ENCODE results near the gene TFPT. TPM values are rescaled to one million over a fixed set of nuclear protein-coding genes. Genes with fewer than 3 reads are reported as not detected.
"Not testable (repeated sequence)": the region's sequence is repeated elsewhere in the genome, so short reads cannot be mapped to it uniquely, and the experiment has no call there.

Gene TFPT
- total RNA-seq, 1 donor from 2014 or later: 25.2 TPM

GRCh38 chr19:54099190-54099902, 16.1 kb downstream of the TFPT start:
- H3K27me3 Mint-ChIP-seq (ENCODE audit: low read depth, unreplicated experiment): peaks cover 8% of the 10 kb centered on the region
- H3K4me2 ChIP-seq (ENCODE audit: low read length): no peak overlapping the region
- FAIRE-seq (no peak), DNase-seq (ENCODE audit: low read depth) (no peak)
- peaks cover 13% of the 10 kb centered on the region for H3K79me2 ChIP-seq (ENCODE audit: insufficient read depth, low read length)
- H3K9me3 Mint-ChIP-seq (ENCODE audit: unreplicated experiment): no peaks in the 10 kb centered on the region
- H3K36me3 Mint-ChIP-seq (ENCODE audit: low read depth, unreplicated experiment): peaks cover 3% of the 10 kb centered on the region
- no peak overlapping the region for H2AFZ ChIP-seq (ENCODE audit: low read depth, low read length)
- no peak overlapping the region for H3K27ac ChIP-seq (ENCODE audit: low read depth, low read length)
- peaks cover 8% of the 10 kb centered on the region for H3K4me1 ChIP-seq (ENCODE audit: insufficient read depth, low read length)
- no peaks in the 10 kb centered on the region for H3K4me1 Mint-ChIP-seq (ENCODE audit: low read depth, unreplicated experiment)
- no peaks in the 10 kb centered on the region for H4K20me1 ChIP-seq (ENCODE audit: insufficient read depth, low read length)
- H3K9me3 ChIP-seq (ENCODE audit: insufficient read depth, low read depth, low read length): peaks cover 1% of the 10 kb centered on the region
- H3K36me3 ChIP-seq (ENCODE audit: insufficient read depth, low read length): no peaks in the 10 kb centered on the region
- H3K9ac ChIP-seq (ENCODE audit: low read length): no peak overlapping the region
- H3K4me3 Mint-ChIP-seq (ENCODE audit: unreplicated experiment): no peak overlapping the region
- TF ChIP-seq EZH2 (IDR thresholded peaks at IDR 0.05; ENCODE audit: insufficient read depth, low read length) (no peak), CTCF (IDR thresholded peaks at IDR 0.05; ENCODE audit: insufficient read depth, low read depth, low read length) (no peak)
- H3K27me3 ChIP-seq (ENCODE audit: insufficient read depth, low read length): no peaks in the 10 kb centered on the region
- H3K4me3 ChIP-seq (ENCODE audit: insufficient read depth, low read depth, low read length): no peak overlapping the region
- H3K27ac Mint-ChIP-seq (ENCODE audit: unreplicated experiment): no peak overlapping the region

- Histone ChIP-seq H3K4me2 (ENCODE audit: low read length) (peak overlapping the region; percentile 81), H3K36me3 (ENCODE audit: insufficient read depth, low read length) (no peaks in the 10 kb centered on the region), H3K4me3 (ENCODE audit: insufficient read depth, low read depth, low read length) (no peak overlapping the region), H2AFZ (ENCODE audit: low read depth, low read length) (peak overlapping the region; percentile 87), H3K9me3 (ENCODE audit: insufficient read depth, low read depth, low read length) (peaks cover 4% of the 10 kb centered on the region), H3K27me3 (ENCODE audit: insufficient read depth, low read length) (no peaks in the 10 kb centered on the region), H3K27ac (ENCODE audit: low read depth, low read length) (no peak overlapping the region), H4K20me1 (ENCODE audit: insufficient read depth, low read length) (no peaks in the 10 kb centered on the region), H3K9ac (ENCODE audit: low read length) (peak overlapping the region; percentile 63), H3K79me2 (ENCODE audit: insufficient read depth, low read length) (no peaks in the 10 kb centered on the region), H3K4me1 (ENCODE audit: insufficient read depth, low read length) (peaks cover 5% of the 10 kb centered on the region)
- FAIRE-seq: no peak
- H3K9me3 Mint-ChIP-seq (ENCODE audit: unreplicated experiment): no peaks in the 10 kb centered on the region
- H3K36me3 Mint-ChIP-seq (ENCODE audit: low read depth, unreplicated experiment): no peaks in the 10 kb centered on the region
- peaks cover 14% of the 10 kb centered on the region for H3K27me3 Mint-ChIP-seq (ENCODE audit: low read depth, unreplicated experiment)
- H3K4me1 Mint-ChIP-seq (ENCODE audit: low read depth, unreplicated experiment): no peaks in the 10 kb centered on the region
- TF ChIP-seq EZH2 (IDR thresholded peaks at IDR 0.05; ENCODE audit: insufficient read depth, low read length): no peak
- TF ChIP-seq CTCF (IDR thresholded peaks at IDR 0.05; ENCODE audit: insufficient read depth, low read depth, low read length): peak; percentile 9
- H3K4me3 Mint-ChIP-seq (ENCODE audit: unreplicated experiment): peak overlapping the region; percentile 45
- peak overlapping the region; percentile 18 for H3K27ac Mint-ChIP-seq (ENCODE audit: unreplicated experiment)
- DNase-seq (ENCODE audit: low read depth): peak; percentile 42
Measured at GRCh38 chr19:54096617-54097106, 18.8 kb downstream of the TFPT start.

- not testable (repeated sequence) for H3K36me3 Mint-ChIP-seq (ENCODE audit: low read depth, unreplicated experiment)
Measured at GRCh38 chr19:54095859-54096616, 19.4 kb downstream of the TFPT start.

More at GRCh38 chr19:54095859-54096616, 19.4 kb downstream of the TFPT start:
- Histone ChIP-seq H3K4me3 (ENCODE audit: insufficient read depth, low read depth, low read length) (peak overlapping the region; percentile 28), H3K4me2 (ENCODE audit: low read length) (peak overlapping the region; percentile 81), H2AFZ (ENCODE audit: low read depth, low read length) (peak overlapping the region; percentile 87), H3K9ac (ENCODE audit: low read length) (peak overlapping the region; percentile 63)
- not testable (repeated sequence) for FAIRE-seq; H3K4me1 Mint-ChIP-seq (ENCODE audit: low read depth, unreplicated experiment); H3K27me3 ChIP-seq (ENCODE audit: insufficient read depth, low read length); H3K9me3 ChIP-seq (ENCODE audit: insufficient read depth, low read depth, low read length); H4K20me1 ChIP-seq (ENCODE audit: insufficient read depth, low read length); H3K27ac ChIP-seq (ENCODE audit: low read depth, low read length); H3K79me2 ChIP-seq (ENCODE audit: insufficient read depth, low read length); H3K4me1 ChIP-seq (ENCODE audit: insufficient read depth, low read length); H3K9me3 Mint-ChIP-seq (ENCODE audit: unreplicated experiment); H3K27ac Mint-ChIP-seq (ENCODE audit: unreplicated experiment); H3K36me3 ChIP-seq (ENCODE audit: insufficient read depth, low read length)
- peaks cover 14% of the 10 kb centered on the region for H3K27me3 Mint-ChIP-seq (ENCODE audit: low read depth, unreplicated experiment)
- H3K4me3 Mint-ChIP-seq (ENCODE audit: unreplicated experiment): peak overlapping the region; percentile 60
- DNase-seq (ENCODE audit: low read depth): peak; percentile 46
